ENCODE results near the gene EPB41L5.

EPB41L5 gene

GRCh38 chr2:120036145-120036544, 23.3 kb downstream of the EPB41L5 start:
- Histone ChIP-seq H3K79me1 (replicated peaks; ENCODE audit: low read length, poor library complexity, severe bottlenecking) (peaks cover 11% of the 10 kb centered on the region), H3K9ac (ENCODE audit: low read length) (no peak overlapping the region), H3K4me1 (ENCODE audit: control insufficient read depth, insufficient read depth, low read depth, low read length) (peaks cover 4% of the 10 kb centered on the region), H3K4me3 (ENCODE audit: insufficient read depth in 1 of 2, low read depth in 1 of 2, low read length in 2 of 2) (no peak overlapping the region), H4K91ac (ENCODE audit: low read length) (no peak overlapping the region), H2BK15ac (ENCODE audit: low read depth, poor library complexity, severe bottlenecking) (no peak overlapping the region), H3K4ac (ENCODE audit: low read depth in 1 of 2, low read length in 2 of 2) (no peak overlapping the region), H2AFZ (ENCODE audit: low read depth, low read length) (no peak overlapping the region), H3K23ac (ENCODE audit: low read length in 2 of 2) (no peak overlapping the region), H3K18ac (ENCODE audit: low read depth in 1 of 2, low read length in 2 of 2) (no peak overlapping the region), H3K36me3 (ENCODE audit: control insufficient read depth in 1 of 2, insufficient read depth in 2 of 2, low read depth in 1 of 2, low read length in 2 of 2) (no peaks in the 10 kb centered on the region), H2BK5ac (ENCODE audit: low read depth, low read length, poor library complexity, severe bottlenecking) (no peak overlapping the region), H2AK5ac (ENCODE audit: low read length, severe bottlenecking) (no peak overlapping the region), H3K27ac (ENCODE audit: low read length, poor library complexity, severe bottlenecking) (no peak overlapping the region), H3K27me3 (ENCODE audit: control insufficient read depth in 1 of 2, insufficient read depth in 1 of 2, low read length in 2 of 2) (no peaks in the 10 kb centered on the region), H3K9me3 (ENCODE audit: control insufficient read depth, low read length) (no peaks in the 10 kb centered on the region), H3K4me2 (ENCODE audit: low read length, poor library complexity, severe bottlenecking) (no peak overlapping the region), H2BK12ac (ENCODE audit: low read length in 2 of 2) (no peak overlapping the region), H4K8ac (ENCODE audit: low read length) (no peak overlapping the region), H3K14ac (ENCODE audit: low read length in 2 of 2) (no peak overlapping the region), H2BK120ac (ENCODE audit: low read depth, low read length) (no peak overlapping the region)
- no peak for DNase-seq
- WGBS: 80% methylated on average over 1 of the region's 1 CpG

- no peak overlapping the region for H3K9ac ChIP-seq (ENCODE audit: low read length)
- H2AFZ ChIP-seq (ENCODE audit: low read depth, low read length): no peak overlapping the region
- no peak overlapping the region for H2AK5ac ChIP-seq (ENCODE audit: low read length, severe bottlenecking)
- H3K79me1 ChIP-seq (replicated peaks; ENCODE audit: low read length, poor library complexity, severe bottlenecking): peaks cover 9% of the 10 kb centered on the region
- H3K4me3 ChIP-seq (ENCODE audit: insufficient read depth in 1 of 2, low read depth in 1 of 2, low read length in 2 of 2): no peak overlapping the region
- no peak overlapping the region for H3K18ac ChIP-seq (ENCODE audit: low read depth in 1 of 2, low read length in 2 of 2)
- no peaks in the 10 kb centered on the region for H3K27me3 ChIP-seq (ENCODE audit: control insufficient read depth in 1 of 2, insufficient read depth in 1 of 2, low read length in 2 of 2)
- whole genome bisulfite sequencing: 75% methylated on average over 2 of the region's 4 CpGs
- H2BK5ac ChIP-seq (ENCODE audit: low read depth, low read length, poor library complexity, severe bottlenecking): no peak overlapping the region
- H3K27ac ChIP-seq (ENCODE audit: low read length, poor library complexity, severe bottlenecking): no peak overlapping the region
- no peak overlapping the region for H2BK12ac ChIP-seq (ENCODE audit: low read length in 2 of 2)
- H4K91ac ChIP-seq (ENCODE audit: low read length): no peak overlapping the region
- no peak overlapping the region for H2BK120ac ChIP-seq (ENCODE audit: low read depth, low read length)
- no peak for DNase-seq
- H3K14ac ChIP-seq (ENCODE audit: low read length in 2 of 2): no peak overlapping the region
- H3K4me2 ChIP-seq (ENCODE audit: low read length, poor library complexity, severe bottlenecking): no peak overlapping the region
- H2BK15ac ChIP-seq (ENCODE audit: low read depth, poor library complexity, severe bottlenecking): no peak overlapping the region
- H4K8ac ChIP-seq (ENCODE audit: low read length): no peak overlapping the region
- no peaks in the 10 kb centered on the region for H3K36me3 ChIP-seq (ENCODE audit: control insufficient read depth in 1 of 2, insufficient read depth in 2 of 2, low read depth in 1 of 2, low read length in 2 of 2)
- no peaks in the 10 kb centered on the region for H3K9me3 ChIP-seq (ENCODE audit: control insufficient read depth, low read length)
- H3K4me1 ChIP-seq (ENCODE audit: control insufficient read depth, insufficient read depth, low read depth, low read length): peaks cover 4% of the 10 kb centered on the region
- H3K4ac ChIP-seq (ENCODE audit: low read depth in 1 of 2, low read length in 2 of 2): no peak overlapping the region
- no peak overlapping the region for H3K23ac ChIP-seq (ENCODE audit: low read length in 2 of 2)
Observed at GRCh38 chr2:120037995-120038541, 25.2 kb downstream of the EPB41L5 start.

DNA sequence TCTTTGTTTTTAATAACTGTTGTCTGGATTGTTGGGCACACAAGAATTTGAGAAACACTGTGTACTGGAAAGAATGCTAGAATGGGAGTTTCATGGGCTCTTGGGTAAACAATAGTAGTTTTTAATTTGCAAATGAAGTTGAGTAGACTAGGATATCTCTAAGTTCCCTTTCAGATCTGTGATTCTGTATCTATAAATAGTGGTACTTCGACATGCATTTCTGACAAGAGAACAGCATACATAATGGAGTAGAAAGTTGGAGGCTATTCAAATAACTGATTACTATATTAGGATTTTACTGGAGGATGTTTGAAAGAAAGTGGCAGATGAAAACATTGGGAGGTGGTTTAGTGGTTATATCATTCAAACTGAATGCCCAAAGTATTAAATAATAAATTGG, 29.5 kb downstream of the EPB41L5 start:
- no peak overlapping the region for H3K27ac ChIP-seq (ENCODE audit: low read length, poor library complexity, severe bottlenecking)
- peaks cover 4% of the 10 kb centered on the region for H3K79me1 ChIP-seq (replicated peaks; ENCODE audit: low read length, poor library complexity, severe bottlenecking)
- no peak overlapping the region for H2BK12ac ChIP-seq (ENCODE audit: low read length in 2 of 2)
- no peak overlapping the region for H3K4me2 ChIP-seq (ENCODE audit: low read length, poor library complexity, severe bottlenecking)
- H3K14ac ChIP-seq (ENCODE audit: low read length in 2 of 2): no peak overlapping the region
- no peaks in the 10 kb centered on the region for H3K27me3 ChIP-seq (ENCODE audit: control insufficient read depth in 1 of 2, insufficient read depth in 1 of 2, low read length in 2 of 2)
- H3K9me3 ChIP-seq (ENCODE audit: control insufficient read depth, low read length): peaks cover 13% of the 10 kb centered on the region
- no peak overlapping the region for H3K9ac ChIP-seq (ENCODE audit: low read length)
- H3K23ac ChIP-seq (ENCODE audit: low read length in 2 of 2): no peak overlapping the region
- H3K18ac ChIP-seq (ENCODE audit: low read depth in 1 of 2, low read length in 2 of 2): no peak overlapping the region
- H3K4me3 ChIP-seq (ENCODE audit: insufficient read depth in 1 of 2, low read depth in 1 of 2, low read length in 2 of 2): no peak overlapping the region
- peaks cover 0 to 8% of the 10 kb centered on the region in 2 experiments for H3K36me3 ChIP-seq (ENCODE audit: control insufficient read depth in 1 of 2, insufficient read depth in 2 of 2, low read depth in 1 of 2, low read length in 2 of 2)
- H3K4ac ChIP-seq (ENCODE audit: low read depth in 1 of 2, low read length in 2 of 2): no peak overlapping the region
- H2AFZ ChIP-seq (ENCODE audit: low read depth, low read length): no peak overlapping the region
- 100% methylated on average over 1 of the region's 1 CpG for WGBS
- no peak overlapping the region for H2BK5ac ChIP-seq (ENCODE audit: low read depth, low read length, poor library complexity, severe bottlenecking)
- H4K91ac ChIP-seq (ENCODE audit: low read length): no peak overlapping the region
- no peak overlapping the region for H2BK15ac ChIP-seq (ENCODE audit: low read depth, poor library complexity, severe bottlenecking)
- no peak overlapping the region for H4K8ac ChIP-seq (ENCODE audit: low read length)
- DNase-seq: no peak
- no peak overlapping the region for H2BK120ac ChIP-seq (ENCODE audit: low read depth, low read length)
- no peak overlapping the region for H2AK5ac ChIP-seq (ENCODE audit: low read length, severe bottlenecking)
- H3K4me1 ChIP-seq (ENCODE audit: control insufficient read depth, insufficient read depth, low read depth, low read length): no peaks in the 10 kb centered on the region

- H4K91ac ChIP-seq (ENCODE audit: low read length): no peak overlapping the region
- H4K8ac ChIP-seq (ENCODE audit: low read length): no peak overlapping the region
- no peak for DNase-seq
- H3K4me1 ChIP-seq (ENCODE audit: control insufficient read depth, insufficient read depth, low read depth, low read length): no peaks in the 10 kb centered on the region
- no peak overlapping the region for H2BK5ac ChIP-seq (ENCODE audit: low read depth, low read length, poor library complexity, severe bottlenecking)
- no peak overlapping the region for H3K9ac ChIP-seq (ENCODE audit: low read length)
- H3K23ac ChIP-seq (ENCODE audit: low read length in 2 of 2): no peak overlapping the region
- H3K27me3 ChIP-seq (ENCODE audit: control insufficient read depth in 1 of 2, insufficient read depth in 1 of 2, low read length in 2 of 2): no peaks in the 10 kb centered on the region
- no peak overlapping the region for H3K4me2 ChIP-seq (ENCODE audit: low read length, poor library complexity, severe bottlenecking)
- H2AK5ac ChIP-seq (ENCODE audit: low read length, severe bottlenecking): no peak overlapping the region
- peaks cover 0 to 8% of the 10 kb centered on the region in 2 experiments for H3K36me3 ChIP-seq (ENCODE audit: control insufficient read depth in 1 of 2, insufficient read depth in 2 of 2, low read depth in 1 of 2, low read length in 2 of 2)
- no peak overlapping the region for H3K4ac ChIP-seq (ENCODE audit: low read depth in 1 of 2, low read length in 2 of 2)
- no peak overlapping the region for H2BK15ac ChIP-seq (ENCODE audit: low read depth, poor library complexity, severe bottlenecking)
- H2AFZ ChIP-seq (ENCODE audit: low read depth, low read length): no peak overlapping the region
- H2BK12ac ChIP-seq (ENCODE audit: low read length in 2 of 2): no peak overlapping the region
- no peak overlapping the region for H3K18ac ChIP-seq (ENCODE audit: low read depth in 1 of 2, low read length in 2 of 2)
- no peak overlapping the region for H3K4me3 ChIP-seq (ENCODE audit: insufficient read depth in 1 of 2, low read depth in 1 of 2, low read length in 2 of 2)
- peaks cover 13% of the 10 kb centered on the region for H3K9me3 ChIP-seq (ENCODE audit: control insufficient read depth, low read length)
- no peaks in the 10 kb centered on the region for H3K79me1 ChIP-seq (replicated peaks; ENCODE audit: low read length, poor library complexity, severe bottlenecking)
- H2BK120ac ChIP-seq (ENCODE audit: low read depth, low read length): no peak overlapping the region
- no peak overlapping the region for H3K27ac ChIP-seq (ENCODE audit: low read length, poor library complexity, severe bottlenecking)
- H3K14ac ChIP-seq (ENCODE audit: low read length in 2 of 2): no peak overlapping the region
Observed at GRCh38 chr2:120044336-120044735, 31.5 kb downstream of the EPB41L5 start.

Data from mesenchymal stem cell (in vitro differentiated cells and primary cell).